T-helper 2 cell treated with Interferon-gamma antibody and Interleukin-4, amounts not matched to agents 5 μg/mL and 100 μg/mL, for 36 hours (primary cell): ENCODE data around the gene TDRD1.

Source experiments
- DNase-seq: peaks from one replicate; pipeline ENCODE4 v3.0.0; 2021; ENCODE audit warnings: low spot score
- H3K27ac Mint-ChIP-seq: one replicate; pipeline ENCODE4 v1.8.0; 2021; ENCODE audit warnings: mild to moderate bottlenecking, mixed read lengths
- H3K27me3 Mint-ChIP-seq: one replicate; pipeline ENCODE4 v1.8.0; 2021; ENCODE audit warnings: low read depth, mixed read lengths
- H3K36me3 Mint-ChIP-seq: one replicate; pipeline ENCODE4 v1.8.0; 2021; ENCODE audit warnings: low read depth, mixed read lengths
- H3K4me1 Mint-ChIP-seq: one replicate; pipeline ENCODE4 v1.8.0; 2021; ENCODE audit warnings: low read depth, mixed read lengths
- H3K4me3 Mint-ChIP-seq: one replicate; pipeline ENCODE4 v1.8.0; 2022; ENCODE audit warnings: mild to moderate bottlenecking, moderate library complexity, mixed read lengths
- H3K9me3 Mint-ChIP-seq: one replicate; pipeline ENCODE4 v1.8.0; 2021; ENCODE audit warnings: mixed read lengths

Gene TDRD1

GRCh38 chr10:114167985-114168384 lies 11.2 kb upstream of the TDRD1 start:
- no peak for DNase-seq
- peaks cover 46% of the 10 kb centered on the region for H3K36me3 Mint-ChIP-seq
- H3K4me1 Mint-ChIP-seq: peaks cover 21% of the 10 kb centered on the region
- H3K27ac Mint-ChIP-seq: no peak overlapping the region
- peaks cover 12% of the 10 kb centered on the region for H3K9me3 Mint-ChIP-seq
- H3K4me3 Mint-ChIP-seq: no peak overlapping the region
- H3K27me3 Mint-ChIP-seq: no peaks in the 10 kb centered on the region

- H3K4me3 Mint-ChIP-seq: no peak overlapping the region
These were observed 10.6 kb upstream of the TDRD1 start for GRCh38 chr10:114168450-114169009.

DNA sequence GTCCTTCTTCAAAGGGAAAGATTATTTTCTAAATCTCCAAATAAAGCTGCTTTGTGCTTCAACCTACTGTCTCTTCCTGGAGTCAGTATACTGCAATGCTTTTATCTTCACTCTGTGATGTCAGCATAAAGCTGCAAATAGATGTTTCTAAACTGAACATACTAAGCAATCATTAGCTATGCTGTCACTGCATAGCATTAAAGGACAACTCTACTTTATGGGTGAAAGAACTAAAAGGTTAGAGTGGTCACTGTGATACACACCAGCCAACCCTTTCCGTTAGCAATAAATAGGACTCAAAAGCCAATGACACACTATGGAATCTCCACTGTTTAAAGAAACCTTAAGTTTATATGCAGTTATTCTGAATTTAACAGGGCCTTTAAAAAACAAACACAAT lies 6.9 kb upstream of the TDRD1 start:
- H3K36me3 Mint-ChIP-seq: peaks cover 30% of the 10 kb centered on the region
- DNase-seq: no peak
- peak overlapping the region; percentile 41 for H3K27ac Mint-ChIP-seq
- H3K27me3 Mint-ChIP-seq: peaks cover 19% of the 10 kb centered on the region
- peak overlapping the region; percentile 96 for H3K4me3 Mint-ChIP-seq
- H3K9me3 Mint-ChIP-seq: peaks cover 12% of the 10 kb centered on the region
- peaks cover 34% of the 10 kb centered on the region for H3K4me1 Mint-ChIP-seq

More at GRCh38 chr10:114168450-114169009, 10.6 kb upstream of the TDRD1 start:
- H3K4me1 Mint-ChIP-seq: peaks cover 21% of the 10 kb centered on the region
- H3K27ac Mint-ChIP-seq: no peak overlapping the region
- peaks cover 12% of the 10 kb centered on the region for H3K9me3 Mint-ChIP-seq
- DNase-seq: no peak
- H3K27me3 Mint-ChIP-seq: no peaks in the 10 kb centered on the region
- peaks cover 42% of the 10 kb centered on the region for H3K36me3 Mint-ChIP-seq

DNA sequence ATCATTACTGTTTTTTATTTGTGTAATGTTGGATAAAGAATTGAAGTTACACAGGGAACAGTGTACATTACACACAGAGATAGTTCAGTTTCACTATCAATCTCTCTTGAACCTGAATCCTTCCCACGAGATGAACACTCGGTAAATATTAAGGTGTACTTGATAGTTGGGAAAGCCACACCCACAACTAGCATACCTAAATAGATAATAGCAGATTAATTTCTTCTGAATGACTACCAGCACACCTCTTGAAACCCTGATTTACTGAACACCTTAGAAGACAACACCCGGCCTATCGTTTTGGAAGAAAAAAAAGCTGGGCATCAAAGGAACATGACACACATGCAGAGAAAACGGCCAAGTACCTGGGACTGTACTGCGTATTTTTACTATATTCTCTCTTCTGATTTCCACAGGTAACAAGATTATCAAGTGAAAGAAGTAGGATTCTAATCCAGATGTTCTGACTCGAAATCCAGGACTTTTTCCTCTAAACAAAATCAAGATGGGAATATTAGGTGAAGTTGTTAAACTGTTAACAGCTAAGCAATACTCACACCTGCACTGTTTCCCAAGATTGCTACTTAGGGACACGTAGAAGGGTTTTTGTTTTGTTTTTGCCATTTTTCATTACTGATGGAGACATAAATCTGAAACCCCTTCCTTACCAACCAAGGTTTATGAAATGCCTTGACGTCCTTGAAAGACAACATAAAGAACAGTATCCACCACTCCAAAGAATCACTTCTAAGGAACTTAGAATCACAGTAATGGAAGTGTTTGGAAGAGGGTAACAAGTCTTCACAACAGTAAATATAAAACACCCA lies 6.2 kb upstream of the TDRD1 start:
- no peak for DNase-seq
- Mint-ChIP-seq H3K27ac (peak overlapping the region; percentile 98), H3K36me3 (peaks cover 27% of the 10 kb centered on the region), H3K4me1 (peaks cover 32% of the 10 kb centered on the region), H3K9me3 (peaks cover 8% of the 10 kb centered on the region), H3K4me3 (peak overlapping the region; percentile 96), H3K27me3 (peaks cover 21% of the 10 kb centered on the region)

DNA sequence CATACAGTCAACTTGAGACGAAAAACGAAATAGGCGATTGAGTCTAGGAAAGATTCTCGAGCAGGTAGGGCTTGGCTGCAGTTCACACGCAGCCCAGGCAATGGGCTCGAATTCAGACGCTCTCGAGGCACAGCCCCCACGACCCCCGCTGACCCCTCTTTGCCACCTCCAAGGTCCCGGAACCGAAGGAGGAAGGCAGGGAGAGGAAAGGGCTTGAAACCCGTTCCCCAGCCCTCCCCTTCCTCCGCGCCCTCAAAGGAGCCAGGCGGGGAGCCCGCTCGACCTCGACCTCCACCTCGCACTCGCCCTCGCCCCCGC lies 5.6 kb upstream of the TDRD1 start:
- H3K4me1 Mint-ChIP-seq: peaks cover 32% of the 10 kb centered on the region
- no peak for DNase-seq
- H3K4me3 Mint-ChIP-seq: peak overlapping the region; percentile 96
- peak overlapping the region; percentile 98 for H3K27ac Mint-ChIP-seq
- peaks cover 4% of the 10 kb centered on the region for H3K9me3 Mint-ChIP-seq
- H3K27me3 Mint-ChIP-seq: peaks cover 21% of the 10 kb centered on the region
- H3K36me3 Mint-ChIP-seq: peaks cover 23% of the 10 kb centered on the region

GRCh38 chr10:114173921-114174694 lies 5.0 kb upstream of the TDRD1 start, which contains the start of gene CCDC186:
CCDC186 (minus strand) TSS chr10:114174203; CDS start chr10:114163268, 10,935 bp downstream.
- DNase-seq: peak; percentile 96
- peak within 1 kb of the TSS; percentile 96 for H3K4me3 Mint-ChIP-seq
- H3K27me3 Mint-ChIP-seq: peaks cover 21% of the 10 kb centered on the region
- no peaks in the 10 kb centered on the region for H3K9me3 Mint-ChIP-seq
- peak within 1 kb of the TSS; percentile 98 for H3K27ac Mint-ChIP-seq
- H3K36me3 Mint-ChIP-seq: peaks cover 19% of the 10 kb centered on the region
- peaks cover 32% of the 10 kb centered on the region for H3K4me1 Mint-ChIP-seq

GRCh38 chr10:114174695-114175188 lies 4.4 kb upstream of the TDRD1 start:
- DNase-seq: no peak
- H3K36me3 Mint-ChIP-seq: peaks cover 13% of the 10 kb centered on the region
- H3K27me3 Mint-ChIP-seq: peaks cover 21% of the 10 kb centered on the region
- H3K9me3 Mint-ChIP-seq: no peaks in the 10 kb centered on the region
- peak overlapping the region; percentile 98 for H3K27ac Mint-ChIP-seq
- peak overlapping the region; percentile 96 for H3K4me3 Mint-ChIP-seq
- H3K4me1 Mint-ChIP-seq: peaks cover 32% of the 10 kb centered on the region

DNA sequence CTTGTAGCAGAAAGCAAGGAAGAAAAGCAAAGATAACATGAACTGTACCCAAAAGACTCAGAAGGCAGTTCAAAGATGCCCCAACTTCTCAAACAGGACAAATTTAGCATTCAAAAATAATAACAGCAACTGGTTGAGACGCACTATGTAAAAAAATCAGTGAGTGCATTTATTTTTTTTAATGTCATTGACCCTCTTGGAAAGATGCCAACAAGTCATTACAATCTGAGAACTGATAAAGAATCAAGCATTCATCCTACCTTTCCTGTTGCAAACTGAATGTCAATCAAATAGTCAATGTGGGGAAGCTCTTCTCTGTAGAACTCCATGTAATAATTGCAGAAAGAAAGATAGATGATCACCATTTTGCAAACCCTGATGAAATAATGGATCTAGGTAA lies 3.5 kb upstream of the TDRD1 start:
- no peaks in the 10 kb centered on the region for H3K9me3 Mint-ChIP-seq
- no peak for DNase-seq
- no peak overlapping the region for H3K27ac Mint-ChIP-seq
- H3K36me3 Mint-ChIP-seq: peaks cover 8% of the 10 kb centered on the region
- H3K4me3 Mint-ChIP-seq: peak overlapping the region; percentile 41
- H3K27me3 Mint-ChIP-seq: peaks cover 21% of the 10 kb centered on the region
- H3K4me1 Mint-ChIP-seq: peaks cover 32% of the 10 kb centered on the region

DNA sequence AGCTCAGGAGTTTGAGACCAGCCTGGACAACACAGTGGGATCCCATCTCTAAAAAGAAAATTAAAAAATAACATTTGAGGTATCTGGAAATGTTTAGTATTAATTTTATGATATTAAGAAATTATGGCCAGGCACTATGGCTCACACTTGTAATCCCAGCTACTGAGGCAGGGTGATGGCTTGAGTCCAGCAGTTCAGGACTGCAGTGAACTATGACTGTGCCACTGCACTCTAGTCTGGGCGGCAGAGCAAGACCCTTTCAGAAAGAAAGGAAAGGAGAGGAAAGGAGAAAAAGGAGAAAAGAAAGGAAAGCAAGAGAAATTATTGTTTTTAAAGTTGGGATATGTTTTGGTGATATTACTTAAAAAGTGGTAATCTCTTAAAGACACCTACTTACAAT lies 2.6 kb upstream of the TDRD1 start:
- H3K4me1 Mint-ChIP-seq: peaks cover 32% of the 10 kb centered on the region
- no peaks in the 10 kb centered on the region for H3K9me3 Mint-ChIP-seq
- peaks cover 21% of the 10 kb centered on the region for H3K27me3 Mint-ChIP-seq
- peaks cover 7% of the 10 kb centered on the region for H3K36me3 Mint-ChIP-seq
- no peak for DNase-seq
- H3K4me3 Mint-ChIP-seq: no peak overlapping the region
- no peak overlapping the region for H3K27ac Mint-ChIP-seq

DNA sequence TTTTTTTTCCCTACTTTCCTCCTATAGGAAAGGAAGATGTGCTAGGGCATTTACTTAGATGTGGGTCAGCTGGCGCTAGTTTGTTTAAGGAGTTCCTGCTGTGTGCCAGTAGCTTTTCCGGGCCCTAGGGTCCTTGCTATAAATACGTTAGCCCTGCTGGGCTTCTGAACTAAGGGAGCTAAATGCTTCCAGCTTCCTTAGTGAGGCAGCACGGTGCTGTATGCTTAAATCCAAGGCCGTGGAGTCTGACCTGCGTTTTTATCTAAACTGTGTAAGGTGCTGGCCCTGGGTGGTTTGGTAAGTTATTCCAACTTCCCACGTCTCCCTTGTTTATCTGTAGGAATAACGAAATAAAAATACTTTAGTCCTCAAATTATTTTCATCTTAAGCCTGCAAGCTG lies 594 bp downstream of the TDRD1 start:
- no peak for DNase-seq
- Mint-ChIP-seq H3K4me3 (no peak overlapping the region), H3K9me3 (no peaks in the 10 kb centered on the region), H3K36me3 (no peaks in the 10 kb centered on the region), H3K27me3 (peaks cover 24% of the 10 kb centered on the region), H3K4me1 (peaks cover 11% of the 10 kb centered on the region), H3K27ac (no peak overlapping the region)

- Mint-ChIP-seq H3K9me3 (no peaks in the 10 kb centered on the region), H3K27me3 (peaks cover 19% of the 10 kb centered on the region), H3K36me3 (no peaks in the 10 kb centered on the region), H3K4me1 (peaks cover 2% of the 10 kb centered on the region), H3K27ac (no peak overlapping the region), H3K4me3 (no peak overlapping the region)
- DNase-seq: no peak
These were observed 1.8 kb downstream of the TDRD1 start for GRCh38 chr10:114180937-114181336.

- no peak for DNase-seq
- peaks cover 20% of the 10 kb centered on the region for H3K27me3 Mint-ChIP-seq
- no peaks in the 10 kb centered on the region for H3K4me1 Mint-ChIP-seq
- no peak overlapping the region for H3K4me3 Mint-ChIP-seq
- H3K9me3 Mint-ChIP-seq: no peaks in the 10 kb centered on the region
- no peaks in the 10 kb centered on the region for H3K36me3 Mint-ChIP-seq
- H3K27ac Mint-ChIP-seq: no peak overlapping the region
These were observed 2.8 kb downstream of the TDRD1 start for GRCh38 chr10:114181971-114182370.

DNA sequence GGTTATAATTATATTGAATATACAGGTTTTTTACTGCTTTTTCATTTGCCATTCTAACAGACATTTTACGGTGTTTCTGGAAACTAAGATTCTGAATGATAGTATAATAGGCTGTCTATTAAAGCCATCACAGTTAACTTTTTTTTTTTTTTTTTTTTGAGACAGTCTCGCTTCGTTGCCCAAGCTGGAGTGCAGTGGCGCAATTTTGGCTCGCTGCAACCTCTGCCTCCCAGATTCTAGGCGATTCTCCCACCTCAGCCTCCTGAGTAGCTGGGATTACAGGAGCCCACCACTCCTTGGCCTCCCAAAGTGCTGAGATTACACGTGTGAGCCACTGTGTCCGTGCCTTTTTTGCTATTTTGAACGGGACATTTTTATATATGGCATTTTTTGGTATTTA lies 4.4 kb downstream of the TDRD1 start:
- H3K9me3 Mint-ChIP-seq: no peaks in the 10 kb centered on the region
- DNase-seq: no peak
- no peak overlapping the region for H3K27ac Mint-ChIP-seq
- no peaks in the 10 kb centered on the region for H3K4me1 Mint-ChIP-seq
- no peaks in the 10 kb centered on the region for H3K36me3 Mint-ChIP-seq
- peaks cover 27% of the 10 kb centered on the region for H3K27me3 Mint-ChIP-seq
- no peak overlapping the region for H3K4me3 Mint-ChIP-seq

- Mint-ChIP-seq H3K9me3 (no peaks in the 10 kb centered on the region), H3K4me3 (no peak overlapping the region), H3K36me3 (no peaks in the 10 kb centered on the region)
These were observed 5.1 kb downstream of the TDRD1 start for GRCh38 chr10:114184276-114184675.

More at GRCh38 chr10:114184276-114184675, 5.1 kb downstream of the TDRD1 start:
- no peaks in the 10 kb centered on the region for H3K4me1 Mint-ChIP-seq
- DNase-seq: no peak
- no peak overlapping the region for H3K27ac Mint-ChIP-seq
- peaks cover 27% of the 10 kb centered on the region for H3K27me3 Mint-ChIP-seq
